ENCODE measurements around the gene TLR2. TPM values are rescaled to one million over a fixed set of nuclear protein-coding genes. Genes with fewer than 3 reads are reported as not detected.

Gene TLR2
- total RNA-seq, 3 donors from 2014 or later, result 51.7 to 76.8 (median 52.4) TPM

- Histone ChIP-seq H3K9me3 (no peaks in the 10 kb centered on the region), H3K36me3 (no peaks in the 10 kb centered on the region), H3K4me3 (no peak overlapping the region), H3K4me1 (no peaks in the 10 kb centered on the region), H3K27me3 (no peaks in the 10 kb centered on the region), H3K27ac (no peak overlapping the region)
- TF ChIP-seq POLR2A (IDR thresholded peaks at IDR 0.05), result no peak
- no peak for TF ChIP-seq POLR2AphosphoS5 (IDR thresholded peaks at IDR 0.05)
- TF ChIP-seq CTCF (IDR thresholded peaks at IDR 0.05), result no peak
- intact Hi-C loops (cut with DNase I; ENCODE audit: low total_unique reads), result loop anchor here (10.0 kb wide), 1 partner anchor 410 kb away; the partner anchor contains the start of gene MND1
- no peak for DNase-seq (ENCODE audit: low spot score in 2 of 2)
These were observed 71.1 kb downstream of the TLR2 start for GRCh38 chr4:153755186-153755585.

Other genes starting within 250 kb of the TLR2 start
- 10 to 100 TPM; 18.7 to 22.0 (median 19.5) TPM for gene TMEM131L, start 217.9 kb upstream of the TLR2 start, total RNA-seq
- 1 to 10 TPM in 2 of 3 donors, not detected in 1; 3.6 to 5.9 TPM for gene RNF175, start 75.7 kb downstream of the TLR2 start, total RNA-seq
- gene SFRP2, start 104.8 kb downstream of the TLR2 start, total RNA-seq, result 10 to 100 TPM in 2 of 3 donors, 1 to 10 TPM in 1; 6.9 to 60.4 (median 54.1) TPM

Data from breast epithelium (tissue), 4 donors.